RWPE1 (cell line): ENCODE data around the gene GDF7.

Source experiments
- CTCF ChIA-PET: fragments of 350-600 bp; sonication (Branson Sonifier 250); formaldehyde crosslinking; extraction: SDS; loops from one replicate; lab custom pipeline; 2021; lab: Yijun Ruan, JAX
- POLR2A ChIA-PET: fragments of 400-600 bp; formaldehyde crosslinking; extraction: SDS; loops from one replicate; lab custom pipeline; 2020; ENCODE audit warnings: antibody characterized with exemption; ENCODE audit not compliant: low non-redundant PET; lab: Yijun Ruan, JAX
- DNase-seq: peaks from one replicate; pipeline ENCODE4 v3.0.0; 2012; ENCODE audit warnings: low spot score
- H3K27ac ChIP-seq: fragments of 450-650 bp; 2 replicates; pipeline ENCODE4 v1.5.1; 2017
- TF ChIP-seq, protein P1 (sequence below): fragments of 450-650 bp; conservative IDR thresholded peaks from 2 replicates; pipeline ENCODE4 v1.5.1; 2017; ENCODE audit warnings: low read depth, mild to moderate bottlenecking

The GDF7 gene

DNA sequence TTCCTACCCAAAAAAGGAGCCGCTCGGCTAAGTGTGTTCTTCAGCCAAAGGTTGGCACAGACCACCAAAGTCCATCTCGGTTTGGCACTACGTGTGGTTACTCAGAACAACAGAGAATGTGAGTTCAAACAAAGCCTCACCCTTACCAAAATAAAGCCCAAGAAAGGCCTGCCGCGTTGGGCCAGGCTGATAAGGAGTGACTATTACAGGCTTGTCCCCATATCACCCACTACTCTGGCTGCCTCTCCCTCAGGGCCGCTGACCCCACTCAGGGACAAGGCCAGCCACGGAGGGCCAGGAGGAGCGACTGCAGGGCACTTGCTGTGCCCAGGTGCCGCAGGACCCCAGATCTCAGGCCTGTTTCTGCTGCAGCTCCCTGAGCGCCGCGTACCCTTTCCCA is 29.8 kb upstream of the GDF7 start:
- CTCF ChIA-PET = interaction anchor here (1.2 kb wide), 1 partner anchor 14 kb away, joined by 4 read pairs; the partner anchor contains the start of gene HS1BP3
- H3K27ac ChIP-seq = no peak overlapping the region
- TF ChIP-seq, protein P1, sequence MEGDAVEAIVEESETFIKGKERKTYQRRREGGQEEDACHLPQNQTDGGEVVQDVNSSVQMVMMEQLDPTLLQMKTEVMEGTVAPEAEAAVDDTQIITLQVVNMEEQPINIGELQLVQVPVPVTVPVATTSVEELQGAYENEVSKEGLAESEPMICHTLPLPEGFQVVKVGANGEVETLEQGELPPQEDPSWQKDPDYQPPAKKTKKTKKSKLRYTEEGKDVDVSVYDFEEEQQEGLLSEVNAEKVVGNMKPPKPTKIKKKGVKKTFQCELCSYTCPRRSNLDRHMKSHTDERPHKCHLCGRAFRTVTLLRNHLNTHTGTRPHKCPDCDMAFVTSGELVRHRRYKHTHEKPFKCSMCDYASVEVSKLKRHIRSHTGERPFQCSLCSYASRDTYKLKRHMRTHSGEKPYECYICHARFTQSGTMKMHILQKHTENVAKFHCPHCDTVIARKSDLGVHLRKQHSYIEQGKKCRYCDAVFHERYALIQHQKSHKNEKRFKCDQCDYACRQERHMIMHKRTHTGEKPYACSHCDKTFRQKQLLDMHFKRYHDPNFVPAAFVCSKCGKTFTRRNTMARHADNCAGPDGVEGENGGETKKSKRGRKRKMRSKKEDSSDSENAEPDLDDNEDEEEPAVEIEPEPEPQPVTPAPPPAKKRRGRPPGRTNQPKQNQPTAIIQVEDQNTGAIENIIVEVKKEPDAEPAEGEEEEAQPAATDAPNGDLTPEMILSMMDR = no peak
- no peak for DNase-seq
- POLR2A ChIA-PET = no interaction called here

DNA sequence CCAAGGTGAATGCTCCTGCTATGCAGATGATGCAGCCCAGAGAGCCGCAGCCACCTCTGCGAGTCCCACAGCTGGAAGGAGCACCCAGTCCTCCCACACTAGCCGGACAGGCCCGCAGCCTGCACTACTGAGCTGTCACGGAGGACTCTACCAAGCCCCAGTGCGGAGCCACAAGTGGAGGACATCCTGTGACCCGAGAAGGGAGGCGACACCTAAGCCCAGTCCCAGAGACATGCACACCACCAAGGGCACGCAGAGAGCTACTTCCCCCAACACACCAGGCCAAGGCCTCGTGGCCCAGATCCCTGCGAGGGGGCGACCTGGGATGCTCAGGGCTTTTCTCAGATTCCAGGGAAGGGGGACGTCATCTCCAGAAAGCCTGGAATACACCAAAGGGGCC is 28.9 kb upstream of the GDF7 start:
- POLR2A ChIA-PET = no interaction called here
- CTCF ChIA-PET = interaction anchor here (0.7 to 1.2 kb wide), 2 partner anchors 13 to 267 kb away, joined by 4 read pairs; partner anchors contain the start of gene HS1BP3
- TF ChIP-seq, protein P1 = no peak
- no peak for DNase-seq
- 0 out of 2 replicates have a peak overlapping the region, but pooled peaks have one; percentile 7 for H3K27ac ChIP-seq

DNA sequence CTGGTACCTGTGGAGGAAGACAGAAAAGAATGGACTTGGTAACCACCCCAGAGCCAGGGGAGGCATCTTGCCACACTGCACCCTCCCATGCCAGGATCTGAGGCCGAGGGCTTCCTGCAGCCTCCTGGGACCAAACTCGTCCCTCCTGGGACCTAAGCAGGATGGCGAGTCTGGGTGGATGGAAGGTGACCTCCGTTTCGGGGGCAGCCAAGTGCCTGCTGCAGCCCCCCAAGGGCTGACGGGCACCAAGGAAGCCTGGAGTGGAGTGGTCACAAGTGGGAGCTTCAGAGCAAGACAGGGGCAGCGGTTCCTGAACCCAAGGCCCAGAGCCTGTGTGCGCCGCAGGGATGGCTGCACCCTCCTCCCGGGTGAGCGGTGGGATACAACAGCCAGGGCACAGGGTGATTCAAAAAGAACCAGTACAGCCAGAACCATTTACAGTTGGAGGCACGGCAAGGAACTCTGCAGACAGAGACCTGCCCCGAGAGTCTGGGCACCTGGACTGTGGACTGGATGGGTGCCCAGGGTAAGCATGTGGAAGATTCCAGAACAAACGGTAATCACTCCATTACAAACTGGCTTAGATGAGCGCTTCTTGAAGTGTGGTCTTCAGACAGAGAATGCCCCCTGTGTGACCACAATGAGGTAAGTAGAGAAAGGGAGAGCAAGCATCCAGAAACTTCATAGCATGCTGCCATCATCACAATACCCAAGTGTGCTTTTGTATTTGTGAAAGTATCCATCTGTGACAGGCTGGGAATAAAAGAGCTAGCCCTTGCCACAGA is 28.1 kb upstream of the GDF7 start:
- CTCF ChIA-PET = no interaction called here
- no peak for DNase-seq
- TF ChIP-seq, protein P1 = no peak
- 0 out of 2 replicates have a peak overlapping the region, but pooled peaks have one; percentile 7 for H3K27ac ChIP-seq
- POLR2A ChIA-PET = interaction anchor here (0.9 kb wide), 1 partner anchor 192 kb away, joined by 3 read pairs; the partner anchor contains the start of gene RHOB

DNA sequence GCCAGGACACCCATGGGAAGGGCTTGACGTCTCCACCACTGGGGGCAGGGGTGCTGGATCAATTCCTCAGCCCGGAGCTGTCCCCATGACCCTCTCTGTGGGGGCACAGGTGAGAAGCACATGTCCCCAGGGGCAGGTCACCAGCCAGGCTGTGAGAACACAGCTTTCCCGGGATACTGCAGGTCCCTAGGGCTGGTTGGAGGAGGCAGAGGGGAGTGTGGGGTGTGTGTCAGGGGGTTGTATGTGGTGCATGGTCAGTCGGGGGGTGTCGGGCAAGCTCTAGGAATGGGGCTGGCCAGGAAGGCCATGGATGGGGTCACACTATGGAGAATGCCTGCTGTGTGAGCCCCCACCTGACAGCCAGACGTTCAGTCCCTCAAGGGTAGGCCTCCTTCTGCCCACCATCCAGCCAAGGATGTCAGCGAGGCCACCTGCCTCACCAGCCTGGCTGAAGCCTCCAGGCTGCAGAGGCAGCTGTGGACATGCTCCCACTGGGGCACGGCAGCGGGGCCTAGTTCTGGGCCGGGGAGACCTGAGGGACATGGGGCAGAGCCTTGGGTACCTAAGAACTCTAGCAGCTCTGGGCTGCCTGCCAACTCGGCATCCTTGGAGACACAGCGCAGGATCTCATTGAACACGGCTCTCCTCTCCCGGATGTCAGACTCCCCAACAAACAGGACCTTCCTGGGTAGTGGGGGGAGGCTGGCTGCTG is 26.4 kb upstream of the GDF7 start:
- TF ChIP-seq, protein P1 = no peak
- POLR2A ChIA-PET = interaction anchor here (3.0 kb wide), 1 partner anchor 193 kb away, joined by 13 read pairs; the partner anchor contains the start of gene RHOB

DNA sequence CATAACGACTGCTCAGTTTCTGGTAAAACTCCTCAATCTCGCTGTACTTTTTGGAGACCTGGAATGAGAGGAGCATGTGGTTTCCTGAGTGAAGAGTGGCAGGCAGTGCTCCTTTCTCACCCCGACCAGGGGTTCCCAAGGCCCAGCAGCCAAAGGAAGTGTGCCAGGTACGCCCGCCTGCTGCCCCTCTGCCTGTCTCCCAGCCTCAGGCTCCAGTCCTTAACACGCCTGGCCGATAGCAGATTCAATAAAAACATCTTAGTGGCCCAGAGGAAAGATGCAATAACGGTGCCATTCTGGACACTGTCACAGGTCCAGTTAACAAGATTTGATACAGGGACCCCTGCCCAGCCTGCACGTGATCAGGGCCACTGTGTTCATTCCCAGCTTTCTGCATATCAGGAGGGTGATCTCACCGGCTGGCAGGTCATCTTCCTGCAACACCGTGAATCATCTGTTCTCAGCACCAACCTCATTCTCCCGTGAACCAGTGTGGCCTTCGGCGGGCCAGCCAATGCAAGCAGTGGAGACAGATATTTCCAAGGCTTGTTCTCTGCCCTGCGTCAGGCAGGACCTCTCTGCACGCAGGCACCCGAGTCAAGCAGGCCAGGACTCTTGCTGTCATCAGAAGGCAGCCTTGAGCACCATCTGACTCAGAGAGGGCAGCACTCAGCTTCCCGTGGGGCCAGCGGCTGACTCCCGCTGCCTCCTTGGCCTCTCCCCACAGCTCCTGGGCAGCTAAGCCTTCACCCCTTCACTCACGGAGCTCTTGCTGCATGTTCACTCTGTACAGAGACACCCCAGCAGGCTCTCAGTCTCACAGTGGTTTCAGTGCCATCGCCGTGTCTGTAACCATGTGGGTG is 25.6 kb upstream of the GDF7 start:
- TF ChIP-seq, protein P1 = no peak
- POLR2A ChIA-PET = interaction anchor here (3.0 kb wide), 1 partner anchor 194 kb away, joined by 13 read pairs; the partner anchor contains the start of gene RHOB
- CTCF ChIA-PET = interaction anchor here (0.7 to 3.3 kb wide), 13 partner anchors 9 to 263 kb away, joined by 3 to 39 read pairs (median 8); partner anchors contain the start of genes HS1BP3 and RHOB
- peak; percentile 79 for DNase-seq
- peak overlapping the region; percentile 77 for H3K27ac ChIP-seq

More for the DNA sequence above, 26.4 kb upstream of the GDF7 start:
- CTCF ChIA-PET = interaction anchor here (0.7 to 3.3 kb wide), 5 partner anchors 192 to 1567 kb away, joined by 3 to 39 read pairs (median 8); partner anchors contain the start of gene RHOB
- DNase-seq = no peak
- H3K27ac ChIP-seq = peak overlapping the region; percentile 77
